ENCODE measurements around the gene ABCB9. TPM values are rescaled to one million over a fixed set of nuclear protein-coding genes. Genes with fewer than 3 reads are reported as not detected.

The ABCB9 gene
- total RNA-seq, 1 donor from 2014 or later = 5.0 TPM

DNA sequence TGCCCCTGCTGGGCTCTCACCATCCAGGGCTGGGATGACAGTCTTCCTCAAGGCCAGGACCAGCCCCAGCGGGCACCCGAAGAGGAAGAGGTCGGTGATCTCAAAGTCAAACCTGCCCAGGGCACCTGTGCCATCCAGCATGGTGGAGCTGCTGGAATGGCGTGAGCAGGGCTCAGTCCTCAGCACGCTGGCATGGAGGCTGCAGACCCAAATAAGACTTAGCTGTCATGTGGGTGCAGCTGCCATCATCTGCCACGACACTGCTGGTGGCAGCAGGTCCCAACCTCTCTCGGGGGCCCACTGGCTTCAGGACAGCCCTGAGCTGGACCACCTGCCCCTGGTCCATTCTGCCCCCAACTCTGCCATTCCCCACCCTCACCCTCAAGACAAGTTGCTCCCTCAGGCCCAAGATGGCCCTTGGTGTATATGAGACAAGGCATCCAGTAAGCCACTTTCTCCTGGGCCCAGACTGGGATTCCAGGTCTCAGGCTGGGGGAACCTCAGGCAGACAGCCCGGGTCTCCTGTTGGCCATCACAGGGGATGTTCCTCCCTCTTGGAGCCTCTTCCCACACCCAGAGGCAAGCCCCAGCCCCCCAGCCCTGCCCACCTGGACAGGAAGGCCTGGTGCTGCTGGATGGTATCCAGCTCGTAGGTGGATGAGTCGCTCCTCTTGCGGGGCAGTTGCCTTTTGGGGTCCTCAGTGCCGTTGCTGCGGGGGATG is 28.7 kb upstream of the ABCB9 start:
- DNase-seq (ENCODE audit: low read depth in 2 of 2) = no peak

GRCh38 chr12:122994140-122994675 is 27.9 kb upstream of the ABCB9 start:
- no peak for DNase-seq (ENCODE audit: low read depth in 2 of 2)

- DNase-seq (ENCODE audit: low read depth in 2 of 2) = no peak
Measured at GRCh38 chr12:122992386-122992785, 26.1 kb upstream of the ABCB9 start.

GRCh38 chr12:122991623-122992275 is 25.5 kb upstream of the ABCB9 start:
- no peak for DNase-seq (ENCODE audit: low read depth in 2 of 2)

DNA sequence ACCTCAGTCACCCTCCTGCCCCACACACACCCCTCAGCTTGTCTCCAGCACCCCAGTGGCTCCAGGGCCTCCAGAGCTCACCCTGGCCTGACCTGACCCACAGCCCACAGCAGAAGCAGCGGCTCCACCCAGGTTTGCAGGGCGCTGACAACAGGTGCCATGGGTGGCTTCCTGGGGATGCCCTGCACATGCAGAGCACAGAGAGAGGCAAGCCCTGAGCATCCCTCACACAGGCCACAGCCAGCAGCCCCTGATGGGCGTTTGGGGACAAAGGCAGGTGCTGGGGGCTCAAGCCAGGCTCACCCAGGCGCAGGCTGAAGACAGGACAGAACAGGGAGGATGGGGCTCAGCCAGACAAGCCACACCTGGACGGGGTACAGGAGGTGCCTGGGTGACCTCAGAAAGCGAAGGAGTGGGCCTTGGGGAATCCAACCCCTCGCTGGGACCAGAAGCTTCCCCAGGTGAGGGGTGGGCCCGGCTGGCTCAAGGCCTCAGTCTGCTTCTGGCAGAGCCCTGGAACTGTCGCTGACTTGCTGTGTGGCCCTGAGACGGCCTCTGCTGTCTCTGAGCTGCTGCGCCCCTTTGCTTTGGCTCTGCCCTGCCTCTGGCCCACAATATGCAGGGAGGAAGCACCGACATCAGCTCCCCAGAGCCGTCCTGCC is 24.8 kb upstream of the ABCB9 start:
- no peak for DNase-seq (ENCODE audit: low read depth in 2 of 2)

GRCh38 chr12:122990561-122990960 is 24.3 kb upstream of the ABCB9 start:
- no peak for DNase-seq (ENCODE audit: low read depth in 2 of 2)

DNA sequence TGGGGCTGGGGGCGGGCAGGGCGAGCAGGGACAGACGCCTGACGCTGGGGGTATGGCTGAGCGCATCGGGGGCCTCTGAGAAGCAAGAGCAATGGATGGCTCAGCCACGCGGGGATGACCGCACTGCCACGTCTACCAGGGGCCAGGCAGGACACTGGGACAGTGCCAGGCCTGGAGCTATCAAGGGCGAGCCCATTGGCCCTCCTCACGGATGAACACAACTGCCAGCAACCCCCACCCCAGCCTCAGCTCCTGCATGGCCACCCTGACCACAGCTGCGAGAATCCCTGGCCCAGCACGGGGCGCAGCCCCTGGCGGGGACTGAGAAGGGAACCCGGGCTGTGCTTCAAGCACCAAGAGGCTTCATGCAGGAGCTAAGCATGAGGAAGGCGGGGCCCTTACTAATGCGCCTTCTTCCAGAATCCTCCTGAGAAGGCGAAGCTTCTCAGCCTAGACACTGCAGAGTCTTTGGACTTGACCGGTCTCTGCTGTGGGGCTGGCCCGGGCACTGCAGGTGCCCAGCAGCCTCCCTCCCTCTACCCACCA is 23.7 kb upstream of the ABCB9 start:
- no peak for DNase-seq (ENCODE audit: low read depth in 2 of 2)

DNA sequence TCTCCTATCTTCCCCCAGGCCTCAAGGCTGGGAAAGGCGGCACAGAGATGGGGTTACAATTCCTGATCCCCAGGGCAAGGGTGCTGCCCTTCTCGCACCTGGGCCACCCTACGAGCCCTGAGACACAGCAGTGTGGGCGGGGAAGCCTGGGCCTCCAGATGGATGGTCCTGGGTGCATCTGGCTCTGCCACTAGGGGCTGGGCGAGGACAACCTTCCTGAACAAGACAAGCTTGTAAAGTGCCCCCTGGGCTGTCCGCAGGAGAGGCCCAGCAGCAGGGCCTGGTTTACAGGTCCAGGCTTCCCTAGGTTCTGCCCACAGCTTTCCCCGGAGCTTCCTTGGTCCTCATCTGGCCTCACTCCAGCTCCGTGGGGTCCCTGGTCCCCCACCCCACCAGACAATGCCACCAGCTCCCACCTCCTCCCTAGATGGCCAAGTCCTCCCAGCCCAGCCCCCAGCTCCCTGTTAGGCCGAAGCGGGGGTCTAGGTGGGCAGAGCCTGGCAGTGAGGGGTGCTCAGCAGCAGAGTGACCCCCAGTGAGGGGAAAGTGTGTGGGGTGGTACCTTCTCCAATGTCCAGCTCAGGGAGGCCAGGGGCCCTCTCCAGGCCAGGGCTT is 23.1 kb upstream of the ABCB9 start:
- no peak for DNase-seq (ENCODE audit: low read depth in 2 of 2)

GRCh38 chr12:122988612-122989212 is 22.4 kb upstream of the ABCB9 start:
- DNase-seq (ENCODE audit: low read depth in 2 of 2) = no peak

- DNase-seq (ENCODE audit: low read depth in 2 of 2) = no peak
Measured at GRCh38 chr12:122988036-122988435, 21.8 kb upstream of the ABCB9 start.

- no peak for DNase-seq (ENCODE audit: low read depth in 2 of 2)
Measured at GRCh38 chr12:122987086-122987951, 21.1 kb upstream of the ABCB9 start.

DNA sequence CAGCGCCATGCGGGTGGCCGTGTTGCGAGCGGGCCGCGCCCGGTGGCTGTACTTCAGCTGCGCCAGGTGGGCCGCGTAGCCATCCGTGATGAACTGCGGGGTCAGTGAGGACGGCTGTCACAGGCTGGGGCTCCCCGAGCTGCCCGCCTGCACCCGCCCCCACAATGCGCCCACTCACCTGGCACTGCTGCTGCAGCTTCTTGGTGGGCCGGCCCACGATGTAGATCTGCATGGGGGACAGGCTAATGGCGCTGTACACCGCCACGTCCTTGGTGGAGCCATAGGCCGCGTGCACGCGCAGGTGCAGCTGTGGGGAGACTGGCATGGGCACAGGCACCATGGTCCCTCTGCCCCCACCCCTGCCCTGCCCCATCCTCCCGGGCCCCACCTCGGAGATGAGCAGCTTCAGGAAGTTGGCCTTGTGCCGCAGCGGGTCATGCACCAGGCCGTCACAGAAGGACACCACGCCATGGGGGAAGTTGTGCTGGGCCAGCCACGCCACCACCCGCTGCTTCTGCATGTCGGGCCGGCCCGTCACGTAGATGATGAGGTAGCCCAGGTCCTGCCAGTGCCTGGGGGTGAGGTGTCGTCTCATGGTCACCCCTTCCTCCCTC is 20.1 kb upstream of the ABCB9 start:
- no peak for DNase-seq (ENCODE audit: low read depth in 2 of 2)

- DNase-seq (ENCODE audit: low read depth in 2 of 2) = no peak
Measured at GRCh38 chr12:122985338-122986257, 19.3 kb upstream of the ABCB9 start.

DNA sequence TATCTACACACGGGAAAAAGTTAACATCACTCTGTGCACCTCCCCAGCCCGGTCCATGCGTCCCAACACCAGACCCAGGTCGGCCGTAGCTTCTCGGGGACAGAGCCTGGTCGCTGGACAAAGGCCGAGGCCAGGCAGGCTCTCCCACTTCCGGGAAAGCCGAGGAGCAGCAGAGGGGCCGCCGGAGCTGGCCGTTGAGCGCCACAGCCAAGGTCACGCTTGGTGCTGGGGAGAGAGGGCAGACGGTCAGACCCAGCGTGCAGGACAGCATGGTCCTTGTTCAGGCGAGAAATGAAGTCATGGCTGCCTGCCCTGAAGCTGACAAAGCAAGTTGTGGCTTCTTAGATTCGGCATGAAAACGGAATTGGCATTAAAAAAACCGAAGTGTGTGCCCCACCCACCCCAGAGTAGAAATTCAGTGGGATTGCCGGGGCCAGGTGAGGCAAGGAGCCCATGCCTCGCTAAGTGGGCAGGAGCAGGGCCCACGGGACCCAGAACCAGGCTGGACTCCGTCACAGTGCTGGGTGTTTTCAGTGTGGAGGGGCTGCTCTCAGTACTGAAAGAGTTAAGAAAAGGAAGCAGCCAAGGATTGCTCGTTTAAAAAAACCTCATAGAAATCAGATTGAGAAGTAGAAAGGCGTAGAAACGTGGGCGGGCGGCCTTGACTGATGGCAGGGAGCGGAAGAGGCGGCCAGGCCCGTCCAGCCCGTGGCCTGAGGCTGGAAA is 18.5 kb upstream of the ABCB9 start:
- peak; percentile 26 to 52 for DNase-seq (ENCODE audit: low read depth in 2 of 2)

GRCh38 chr12:122983789-122984515 is 17.7 kb upstream of the ABCB9 start:
- peak; percentile 39 to 43 for DNase-seq (ENCODE audit: low read depth in 2 of 2)

DNA sequence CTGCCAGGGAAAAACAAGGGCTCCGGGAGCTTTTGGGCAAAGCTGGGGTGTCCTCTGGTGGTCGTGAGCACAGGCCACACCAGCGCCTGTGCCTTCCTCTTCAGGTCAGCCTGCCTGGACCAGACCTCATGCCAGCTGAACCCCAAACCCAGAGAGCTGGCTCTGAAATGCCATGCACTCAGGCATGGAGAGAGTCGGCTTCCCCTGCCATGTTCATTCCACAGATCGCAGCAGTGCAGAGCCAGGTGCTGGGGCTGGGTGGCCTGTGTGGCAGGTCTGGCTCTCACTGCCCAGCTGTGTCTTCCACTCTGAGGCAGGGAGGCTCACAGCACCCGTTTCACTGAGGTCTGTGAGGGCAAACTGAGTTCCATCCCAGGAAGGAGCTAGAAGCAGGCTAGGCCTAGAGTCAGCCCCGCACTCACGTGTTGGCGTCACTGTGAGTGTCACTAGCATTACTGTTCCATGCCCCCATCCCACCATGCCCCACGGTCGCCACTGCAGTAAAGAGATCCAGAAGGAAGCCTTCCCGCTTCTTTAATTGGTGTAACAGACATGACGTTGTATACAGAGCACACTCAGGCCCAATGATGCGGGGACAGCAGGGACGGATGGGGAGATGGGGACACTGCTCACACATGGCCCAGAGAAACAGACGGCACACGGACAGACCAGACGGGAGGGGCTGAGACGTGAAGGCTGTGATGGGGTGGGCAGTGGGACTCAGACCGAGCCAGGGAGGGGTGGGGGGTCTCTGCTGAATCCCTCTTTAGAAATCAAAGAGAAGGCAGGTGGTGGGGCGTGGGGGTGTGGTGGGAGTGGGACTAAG is 16.9 kb upstream of the ABCB9 start:
- DNase-seq (ENCODE audit: low read depth in 2 of 2) = no peak

- no peak for DNase-seq (ENCODE audit: low read depth in 2 of 2)
Measured at GRCh38 chr12:122982477-122982815, 16.2 kb upstream of the ABCB9 start.
